PC-3 (cell line): ENCODE data around the gene MMP11.

Experiments
- EZH2 ChIP-seq: fragments of 300-600 bp; sonication (generic); IDR thresholded peaks from one replicate; pipeline ENCODE4 v1.6.1; 2017; ENCODE audit warnings: antibody characterized with exemption, mild to moderate bottlenecking, low read length; ENCODE audit not compliant: unreplicated experiment
- EZH2phosphoT487 ChIP-seq: fragments of 300-600 bp; sonication (generic); IDR thresholded peaks from 2 replicates; pipeline ENCODE4 v1.6.1; 2018; ENCODE audit warnings: mild to moderate bottlenecking, antibody characterized with exemption, low read length, borderline replicate concordance
- TF ChIP-seq, protein P1 (sequence below): fragments of 300-600 bp; sonication (generic); conservative IDR thresholded peaks from 2 replicates; pipeline ENCODE4 v1.5.1; 2017; ENCODE audit warnings: antibody characterized with exemption, low read depth, mild to moderate bottlenecking, low read length

DNA sequence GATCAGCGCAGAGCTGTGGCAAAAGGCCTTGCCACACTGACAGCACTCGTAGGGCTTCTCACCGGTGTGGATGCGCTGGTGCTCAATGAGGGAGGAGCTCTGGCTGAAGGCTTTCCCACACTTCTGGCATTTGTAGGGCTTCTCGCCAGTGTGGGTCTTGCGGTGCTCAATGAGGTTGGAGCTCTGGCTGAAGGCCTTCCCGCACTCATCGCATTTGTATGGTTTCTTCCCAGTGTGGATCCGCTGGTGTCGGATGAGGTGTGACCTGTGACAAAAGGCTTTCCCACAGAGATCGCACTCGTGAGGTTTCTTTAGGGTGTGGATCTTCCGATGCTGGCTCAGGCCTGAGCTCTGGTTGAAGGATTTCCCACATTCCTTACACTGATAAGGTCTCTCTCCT is 28.6 kb upstream of the MMP11 start:
- TF ChIP-seq, protein P1, sequence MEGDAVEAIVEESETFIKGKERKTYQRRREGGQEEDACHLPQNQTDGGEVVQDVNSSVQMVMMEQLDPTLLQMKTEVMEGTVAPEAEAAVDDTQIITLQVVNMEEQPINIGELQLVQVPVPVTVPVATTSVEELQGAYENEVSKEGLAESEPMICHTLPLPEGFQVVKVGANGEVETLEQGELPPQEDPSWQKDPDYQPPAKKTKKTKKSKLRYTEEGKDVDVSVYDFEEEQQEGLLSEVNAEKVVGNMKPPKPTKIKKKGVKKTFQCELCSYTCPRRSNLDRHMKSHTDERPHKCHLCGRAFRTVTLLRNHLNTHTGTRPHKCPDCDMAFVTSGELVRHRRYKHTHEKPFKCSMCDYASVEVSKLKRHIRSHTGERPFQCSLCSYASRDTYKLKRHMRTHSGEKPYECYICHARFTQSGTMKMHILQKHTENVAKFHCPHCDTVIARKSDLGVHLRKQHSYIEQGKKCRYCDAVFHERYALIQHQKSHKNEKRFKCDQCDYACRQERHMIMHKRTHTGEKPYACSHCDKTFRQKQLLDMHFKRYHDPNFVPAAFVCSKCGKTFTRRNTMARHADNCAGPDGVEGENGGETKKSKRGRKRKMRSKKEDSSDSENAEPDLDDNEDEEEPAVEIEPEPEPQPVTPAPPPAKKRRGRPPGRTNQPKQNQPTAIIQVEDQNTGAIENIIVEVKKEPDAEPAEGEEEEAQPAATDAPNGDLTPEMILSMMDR: no peak
- TF ChIP-seq EZH2: no peak
- no peak for TF ChIP-seq EZH2phosphoT487
